Breast epithelium (tissue), 4 donors: ENCODE data around the gene TUBA4A. TPM values are rescaled to one million over a fixed set of nuclear protein-coding genes. Genes with fewer than 3 reads are reported as not detected.

ENCODE experiments used
- DNase-seq, 2 donors: peaks; one replicate each; pipeline ENCODE4 v3.0.0-alpha.2; 2019; ENCODE audit warnings: low spot score in 2 of 2
- H3K27ac ChIP-seq, 2 donors: fragments of 200-600 bp; sonication (generic) in 1 of 2; one replicate each; pipeline ENCODE4 v1.5.1; 2016 to 2019; ENCODE audit warnings: mild to moderate bottlenecking in 1 of 2
- H3K27me3 ChIP-seq, 2 donors: fragments of 200-600 bp; sonication (generic) in 1 of 2; one replicate each; pipeline versions ENCODE4 v1.5.1 to v1.6.0; 2017 to 2019; ENCODE audit warnings: control low read depth in 1 of 2, mild to moderate bottlenecking in 1 of 2
- H3K36me3 ChIP-seq: fragments of 200-600 bp; one replicate; pipeline ENCODE4 v1.5.1; 2019
- H3K4me1 ChIP-seq, 2 donors: fragments of 200-600 bp; sonication (generic); one replicate each; pipeline ENCODE4 v1.5.1; 2016 to 2019; ENCODE audit warnings: control low read depth in 1 of 2
- H3K4me3 ChIP-seq, 3 donors: fragments of 200-600 bp; sonication (generic); 1 replicate in 2 of 3; 2 replicates in 1 of 3; pipeline ENCODE4 v1.5.1; 2016 to 2019; ENCODE audit warnings: mild to moderate bottlenecking in 3 of 3, moderate library complexity in 2 of 3
- H3K9me3 ChIP-seq, 2 donors: fragments of 200-600 bp; sonication (generic) in 1 of 2; one replicate each; pipeline ENCODE4 v1.5.1; 2016 to 2019; ENCODE audit warnings: control low read depth in 1 of 2
- CTCF ChIP-seq, 3 donors: fragments of 450-650 bp; IDR thresholded peaks; one replicate each; pipeline ENCODE4 v1.5.1; 2016 to 2017; ENCODE audit warnings: antibody characterized with exemption in 3 of 3, mild to moderate bottlenecking in 3 of 3, moderate library complexity in 3 of 3
- POLR2A ChIP-seq: fragments of 450-650 bp; IDR thresholded peaks from one replicate; pipeline ENCODE4 v1.6.1; 2016; ENCODE audit warnings: antibody characterized with exemption, mild to moderate bottlenecking, moderate library complexity
- POLR2AphosphoS5 ChIP-seq, 3 donors: sonication (generic); formaldehyde crosslinking; IDR thresholded peaks; one replicate each; pipeline ENCODE4 v1.6.1; 2017; ENCODE audit warnings: antibody characterized with exemption in 3 of 3
- intact Hi-C: fragments of 100-400 bp; cut with DNase I; formaldehyde crosslinking; loops from one replicate; pipeline ENCODE4 v1.15.1; 2023; ENCODE audit warnings: low total_unique reads
- total RNA-seq, 3 donors: library from RNA; depleted of rRNA; stranded (reverse); fragments of >200 nt; gene quantifications; one replicate each; pipeline ENCODE4 v1.1.0, GENCODE V29; 2016

The TUBA4A gene
- total RNA-seq, 3 donors from 2014 or later, result 5.4 to 73.3 (median 48.8) TPM

- H3K4me1 ChIP-seq, result peaks cover 9 to 17% of the 10 kb centered on the region in 2 donors
- no peaks in the 10 kb centered on the region for H3K27me3 ChIP-seq
- peaks cover 12% of the 10 kb centered on the region for H3K36me3 ChIP-seq
- intact Hi-C loops, result no loop called here
- H3K9me3 ChIP-seq, result no peaks in the 10 kb centered on the region
- TF ChIP-seq POLR2AphosphoS5 (IDR thresholded peaks at IDR 0.05) (no peak), CTCF (IDR thresholded peaks at IDR 0.05) (no peak), POLR2A (no peak)
- no peak overlapping the region for H3K27ac ChIP-seq
- H3K4me3 ChIP-seq, result no peak overlapping the region
- no peak for DNase-seq
These were observed 32.9 kb downstream of the TUBA4A start for GRCh38 chr2:219220652-219221402.

- H3K4me1 ChIP-seq, result peaks cover 9 to 17% of the 10 kb centered on the region in 2 donors
- peak overlapping the region in 1 of 2 donors; percentile 0 for H3K27ac ChIP-seq
- H3K27me3 ChIP-seq, result no peaks in the 10 kb centered on the region
- TF ChIP-seq POLR2AphosphoS5 (IDR thresholded peaks at IDR 0.05) (no peak), CTCF (IDR thresholded peaks at IDR 0.05) (no peak), POLR2A (no peak)
- H3K4me3 ChIP-seq, result no peak overlapping the region
- no peaks in the 10 kb centered on the region for H3K9me3 ChIP-seq
- peaks cover 6% of the 10 kb centered on the region for H3K36me3 ChIP-seq
- intact Hi-C loops, result no loop called here
- DNase-seq, result no peak
These were observed 33.8 kb downstream of the TUBA4A start for GRCh38 chr2:219219784-219220532.

GRCh38 chr2:219218732-219219701, 34.7 kb downstream of the TUBA4A start, which contains the start of gene ABCB6:
TSS of gene ABCB6 (minus strand) at chr2:219218958. CDS start at chr2:219218673, 285 bp downstream.
- no peaks in the 10 kb centered on the region for H3K9me3 ChIP-seq
- H3K4me1 ChIP-seq, result peaks cover 9 to 17% of the 10 kb centered on the region in 2 donors
- peak within 1 kb of the TSS; percentile 55 to 86 (median 66) for H3K4me3 ChIP-seq
- H3K36me3 ChIP-seq, result peaks cover 3% of the 10 kb centered on the region
- peak; percentile 94 for DNase-seq
- H3K27ac ChIP-seq, result peak within 1 kb of the TSS; percentile 79 to 95
- intact Hi-C loops, result no loop called here
- peak; percentile 57 to 77 (median 77) for TF ChIP-seq POLR2AphosphoS5 (IDR thresholded peaks at IDR 0.05)
- peak; percentile 29 for TF ChIP-seq POLR2A
- no peak for TF ChIP-seq CTCF (IDR thresholded peaks at IDR 0.05)
- no peaks in the 10 kb centered on the region for H3K27me3 ChIP-seq

- DNase-seq, result peak; percentile 60 to 74
- intact Hi-C loops, result no loop called here
These were observed 35.4 kb downstream of the TUBA4A start for GRCh38 chr2:219218217-219218731.

More at GRCh38 chr2:219218217-219218731, 35.4 kb downstream of the TUBA4A start:
- TF ChIP-seq POLR2AphosphoS5 (IDR thresholded peaks at IDR 0.05) (no peak), CTCF (IDR thresholded peaks at IDR 0.05) (no peak), POLR2A (no peak)
- Histone ChIP-seq H3K4me3 (peak overlapping the region; percentile 55 to 86 (median 66)), H3K4me1 (peaks cover 9 to 17% of the 10 kb centered on the region in 2 donors), H3K27me3 (no peaks in the 10 kb centered on the region), H3K27ac (peak overlapping the region; percentile 79 to 95), H3K36me3 (peaks cover 3% of the 10 kb centered on the region), H3K9me3 (no peaks in the 10 kb centered on the region)
